Stimulated activated CD4-positive, alpha-beta T cell treated with anti-CD3 and anti-CD28 coated beads, Interleukin-1b, Interleukin-23, amount 100 ng/mL, for 48 hours (primary cell): Measurements from ENCODE around the gene NTRK2.

ENCODE experiments used
- DNase-seq: peaks from one replicate; pipeline ENCODE4 v3.0.0-alpha.2; 2020

NTRK2 gene

GRCh38 chr9:84993105-84993504 lies 323.6 kb downstream of the NTRK2 start:
- no peak for DNase-seq

- DNase-seq, result no peak
These were observed 326.5 kb downstream of the NTRK2 start for GRCh38 chr9:84996029-84996428.

- DNase-seq, result no peak
These were observed 327.2 kb downstream of the NTRK2 start for GRCh38 chr9:84996716-84997115.

GRCh38 chr9:84997472-84997871 lies 327.9 kb downstream of the NTRK2 start:
- DNase-seq, result no peak

GRCh38 chr9:84998639-84999038 lies 329.1 kb downstream of the NTRK2 start:
- DNase-seq, result no peak

- no peak for DNase-seq
These were observed 330.3 kb downstream of the NTRK2 start for GRCh38 chr9:84999788-85000187.

- no peak for DNase-seq
These were observed 332.4 kb downstream of the NTRK2 start for GRCh38 chr9:85001925-85002324.

GRCh38 chr9:85004818-85005413 lies 335.4 kb downstream of the NTRK2 start:
- DNase-seq, result no peak

- DNase-seq, result no peak
These were observed 338.2 kb downstream of the NTRK2 start for GRCh38 chr9:85007748-85008147.

- no peak for DNase-seq
These were observed 338.7 kb downstream of the NTRK2 start for GRCh38 chr9:85008215-85008614.

GRCh38 chr9:85009251-85009650 lies 339.7 kb downstream of the NTRK2 start:
- no peak for DNase-seq

- DNase-seq, result no peak
These were observed 344.2 kb downstream of the NTRK2 start for GRCh38 chr9:85013703-85014102.

GRCh38 chr9:85014292-85014691 lies 344.8 kb downstream of the NTRK2 start:
- no peak for DNase-seq

GRCh38 chr9:85016384-85017006 lies 347.0 kb downstream of the NTRK2 start:
- DNase-seq, result no peak

GRCh38 chr9:85020791-85021190 lies 351.3 kb downstream of the NTRK2 start:
- no peak for DNase-seq

- no peak for DNase-seq
These were observed 352.2 kb downstream of the NTRK2 start for GRCh38 chr9:85021686-85022085.

GRCh38 chr9:85024374-85024773 lies 354.8 kb downstream of the NTRK2 start:
- DNase-seq, result no peak

GRCh38 chr9:85025638-85026037 lies 356.1 kb downstream of the NTRK2 start:
- no peak for DNase-seq

- no peak for DNase-seq
These were observed 358.3 kb downstream of the NTRK2 start for GRCh38 chr9:85027870-85028269.

GRCh38 chr9:85030316-85030715 lies 360.8 kb downstream of the NTRK2 start:
- DNase-seq, result no peak

- no peak for DNase-seq
These were observed 367.0 kb downstream of the NTRK2 start for GRCh38 chr9:85036496-85036895.

- no peak for DNase-seq
These were observed 368.5 kb downstream of the NTRK2 start for GRCh38 chr9:85038061-85038460.

- no peak for DNase-seq
These were observed 369.5 kb downstream of the NTRK2 start for GRCh38 chr9:85038824-85039608.

- no peak for DNase-seq
These were observed 370.6 kb downstream of the NTRK2 start for GRCh38 chr9:85040146-85040545.
